GM18499 (cell line): ENCODE data around the gene ADGRL3.

Source experiments
- ATAC-seq: cut with Tn5 transposase; IDR thresholded peaks from one replicate; pipeline ENCODE4 v1.9.1; 2021; ENCODE audit warnings: moderate number of reproducible peaks; ENCODE audit not compliant: insufficient read depth, unreplicated experiment

Gene ADGRL3

DNA sequence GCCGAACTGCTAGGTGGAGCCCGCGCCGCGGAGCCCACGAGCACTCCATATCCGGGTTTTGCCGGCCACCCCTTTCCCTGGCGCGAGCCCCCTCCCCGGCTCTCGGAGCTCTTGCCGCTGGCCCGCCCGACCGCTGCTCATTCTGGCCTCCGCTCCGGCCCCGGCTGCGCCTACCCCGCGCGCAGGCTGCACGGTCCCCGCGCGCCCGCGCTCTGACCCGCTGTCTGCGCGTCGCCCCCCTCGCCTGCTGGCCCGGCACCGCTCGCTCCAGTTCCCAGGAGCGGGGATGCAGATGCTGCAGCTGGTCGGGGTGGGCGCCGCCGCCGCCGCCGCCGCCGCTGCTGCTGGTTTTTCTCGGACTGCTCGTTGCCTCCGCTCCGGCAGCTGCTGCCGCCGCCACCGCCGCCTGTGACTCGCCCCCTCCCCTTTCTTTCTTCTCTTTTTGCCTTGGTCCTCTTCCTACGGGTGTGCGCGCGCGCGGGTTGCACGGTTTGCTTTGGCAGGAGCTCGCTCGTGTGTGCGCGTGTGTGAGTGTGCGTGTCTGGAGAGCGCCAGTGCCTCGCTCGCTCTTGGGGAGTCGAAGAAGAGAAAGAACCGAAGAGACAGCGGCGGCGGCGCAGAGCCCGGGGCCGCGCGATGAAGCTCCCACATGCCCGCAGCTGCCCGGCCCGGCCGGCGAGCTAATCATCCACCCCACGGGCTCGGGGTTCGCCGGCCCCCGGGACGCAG, at the start of gene ADGRL3:
Gene ADGRL3 (plus strand): TSS at position 140 of the 729 bp plus-strand sequence.
- ATAC-seq: no peak

GRCh38 chr4:61152433-61152832, 47.7 kb upstream of the ADGRL3 start:
- ATAC-seq: no peak

GRCh38 chr4:61160478-61160877, 39.6 kb upstream of the ADGRL3 start:
- no peak for ATAC-seq

GRCh38 chr4:61162116-61162515, 38.0 kb upstream of the ADGRL3 start:
- ATAC-seq: no peak

DNA sequence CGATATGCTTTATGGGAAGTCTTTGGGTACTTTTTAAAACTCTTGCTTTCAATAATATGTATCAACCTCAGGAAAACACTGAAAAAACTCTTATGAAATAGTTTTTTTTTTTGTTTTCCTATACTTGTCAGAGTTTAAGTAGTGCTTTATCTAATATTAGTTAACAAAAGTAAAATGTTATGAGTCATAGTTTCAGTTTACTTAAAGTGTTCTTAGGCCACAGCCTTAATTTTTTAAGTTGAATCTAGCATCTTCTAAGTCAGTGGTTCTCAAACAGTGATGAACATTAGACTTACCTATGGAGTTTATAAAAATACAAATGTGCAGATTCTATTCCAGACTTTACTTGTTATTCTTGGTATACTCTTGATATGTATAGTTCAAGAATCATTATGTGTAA, 26.3 kb upstream of the ADGRL3 start:
- ATAC-seq: no peak

DNA sequence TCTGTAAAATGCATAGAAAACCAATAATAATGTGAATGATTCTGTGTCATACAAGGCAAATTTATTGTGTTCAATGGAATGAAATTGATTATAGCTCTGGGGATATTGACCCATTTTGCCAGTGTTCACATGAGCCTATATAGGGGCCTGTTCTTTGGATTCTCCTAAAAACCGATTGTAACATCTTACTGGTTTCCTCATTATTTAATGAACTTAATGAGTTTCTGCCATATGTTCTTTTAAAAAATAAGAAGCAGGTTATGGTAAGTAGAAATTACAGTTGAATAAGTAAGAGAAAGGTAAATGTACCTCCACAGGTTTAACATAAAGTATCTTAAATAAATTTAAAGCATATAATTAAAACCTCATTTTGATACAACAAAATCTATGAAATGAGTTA, 24.6 kb upstream of the ADGRL3 start:
- ATAC-seq: no peak

DNA sequence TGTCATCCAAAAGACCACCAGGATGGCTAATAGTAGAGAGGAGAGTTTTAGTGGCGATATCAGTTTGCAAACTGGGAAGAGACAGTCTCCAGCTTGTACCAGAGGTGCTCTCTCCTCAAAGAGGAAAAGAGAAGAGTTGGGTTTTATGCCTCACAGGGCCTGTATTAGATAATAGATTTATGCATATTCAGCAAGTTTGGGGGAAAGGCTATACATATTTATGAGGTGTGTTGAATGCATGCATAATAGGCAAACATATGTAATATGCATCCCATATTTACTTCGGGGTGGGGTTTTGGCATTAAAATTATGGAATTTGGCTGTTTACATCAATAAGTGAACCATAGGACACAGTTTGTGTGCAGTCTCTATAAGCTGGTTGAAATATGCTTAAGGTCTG, 22.8 kb upstream of the ADGRL3 start:
- ATAC-seq: no peak

- no peak for ATAC-seq
Observed at GRCh38 chr4:61180405-61180804, 19.7 kb upstream of the ADGRL3 start.

- ATAC-seq: no peak
Observed at GRCh38 chr4:61182915-61183314, 17.2 kb upstream of the ADGRL3 start.

DNA sequence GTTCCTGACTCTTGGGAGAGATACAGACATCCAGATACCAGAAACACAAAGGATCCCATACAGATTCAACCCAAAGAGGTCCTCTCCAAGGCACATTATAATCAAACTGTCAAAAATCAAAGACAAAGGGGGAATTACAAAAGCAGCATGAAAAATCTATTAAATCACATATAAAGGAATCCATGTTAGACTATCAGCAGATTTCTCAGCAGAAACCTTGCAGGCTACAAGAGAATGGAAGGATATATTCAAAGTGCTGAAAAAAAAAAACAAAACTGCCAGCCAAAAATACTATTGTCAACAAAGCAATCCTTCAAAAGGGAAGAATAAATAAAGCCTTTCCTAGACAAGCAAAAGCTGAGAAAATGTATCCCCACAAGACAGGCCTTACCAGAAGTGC, 14.8 kb upstream of the ADGRL3 start:
- no peak for ATAC-seq

DNA sequence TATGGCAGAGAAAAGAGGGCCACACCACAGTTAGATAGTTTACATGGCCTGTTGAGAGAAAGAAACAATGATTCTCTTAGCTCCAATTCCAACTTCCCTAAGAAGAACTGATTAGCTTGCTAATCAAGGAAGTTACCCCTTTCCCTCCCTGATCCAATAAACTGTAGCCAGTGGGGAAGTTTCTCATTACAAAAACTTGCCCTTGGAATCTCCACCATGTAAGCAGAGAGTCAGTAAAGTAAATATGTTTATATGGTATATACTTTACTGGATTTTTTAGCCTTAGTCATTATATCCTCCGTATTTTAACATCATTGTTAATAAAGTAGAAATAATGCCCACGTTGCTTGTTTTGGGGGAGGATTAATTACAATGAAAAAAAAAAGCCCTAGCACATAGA, 7.7 kb upstream of the ADGRL3 start:
- no peak for ATAC-seq

- ATAC-seq: no peak
Observed at GRCh38 chr4:61193863-61194262, 6.3 kb upstream of the ADGRL3 start.

DNA sequence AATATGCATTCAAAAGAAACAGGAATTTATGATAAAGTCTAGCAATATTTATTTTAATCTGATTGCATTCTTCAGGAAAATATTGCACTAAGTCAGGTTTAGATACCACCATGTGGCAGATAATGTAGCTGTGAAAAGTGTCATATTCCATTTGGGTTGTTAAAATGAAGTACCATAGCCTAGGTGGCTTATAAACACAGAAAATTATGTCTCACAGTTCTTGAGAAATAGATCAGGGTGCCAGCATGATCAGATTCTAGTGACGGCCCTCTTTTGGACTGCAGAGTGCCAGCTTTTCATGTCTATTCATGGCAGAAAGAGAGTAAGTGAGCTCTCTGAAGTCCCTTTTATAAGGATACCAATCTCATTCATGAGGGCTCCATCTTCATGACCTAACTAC, 5.6 kb upstream of the ADGRL3 start:
- no peak for ATAC-seq

DNA sequence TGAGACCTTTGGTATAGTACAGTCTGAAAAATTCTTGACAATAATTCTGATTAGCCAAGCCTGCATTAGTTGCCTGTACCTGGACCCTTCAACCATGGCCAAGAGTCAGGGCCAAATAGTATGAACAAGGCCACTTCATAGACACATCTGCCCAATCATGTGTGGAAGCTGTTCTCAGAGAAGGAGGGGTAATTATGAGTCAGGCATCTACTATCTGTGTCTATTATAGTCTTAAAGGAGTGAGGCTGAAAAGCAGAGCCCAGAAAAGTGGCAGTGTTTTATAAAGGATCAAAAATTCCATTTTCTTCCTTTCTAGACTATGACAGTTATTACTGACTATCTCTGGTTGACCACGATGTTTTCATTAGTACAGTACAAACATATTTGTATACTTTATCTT, 5.0 kb upstream of the ADGRL3 start:
- ATAC-seq: no peak

DNA sequence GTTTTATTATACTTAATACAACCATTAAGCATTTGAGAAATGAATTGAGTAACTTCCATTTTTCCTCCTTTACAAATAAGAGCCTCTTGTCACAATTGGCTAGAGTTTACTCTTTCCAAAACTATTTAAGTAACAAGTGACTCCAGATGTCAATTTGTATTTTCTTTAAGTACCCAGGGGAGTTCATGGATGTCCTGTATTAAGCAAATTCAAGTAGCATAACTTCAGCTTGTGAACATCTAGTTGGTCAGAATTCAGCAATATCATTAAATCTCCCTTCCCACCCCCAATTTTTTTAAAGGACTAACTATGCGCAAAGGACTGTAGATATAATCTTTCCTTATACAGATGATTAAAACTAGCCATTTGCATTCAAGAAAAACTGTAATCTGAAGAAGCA, 1.4 kb upstream of the ADGRL3 start:
- no peak for ATAC-seq

GRCh38 chr4:61199873-61200186, 296 bp upstream of the ADGRL3 start:
- no peak for ATAC-seq

- ATAC-seq: no peak
Observed at GRCh38 chr4:61200916-61201526, 895 bp downstream of the ADGRL3 start.

GRCh38 chr4:61201561-61201960, 1.4 kb downstream of the ADGRL3 start:
- no peak for ATAC-seq

DNA sequence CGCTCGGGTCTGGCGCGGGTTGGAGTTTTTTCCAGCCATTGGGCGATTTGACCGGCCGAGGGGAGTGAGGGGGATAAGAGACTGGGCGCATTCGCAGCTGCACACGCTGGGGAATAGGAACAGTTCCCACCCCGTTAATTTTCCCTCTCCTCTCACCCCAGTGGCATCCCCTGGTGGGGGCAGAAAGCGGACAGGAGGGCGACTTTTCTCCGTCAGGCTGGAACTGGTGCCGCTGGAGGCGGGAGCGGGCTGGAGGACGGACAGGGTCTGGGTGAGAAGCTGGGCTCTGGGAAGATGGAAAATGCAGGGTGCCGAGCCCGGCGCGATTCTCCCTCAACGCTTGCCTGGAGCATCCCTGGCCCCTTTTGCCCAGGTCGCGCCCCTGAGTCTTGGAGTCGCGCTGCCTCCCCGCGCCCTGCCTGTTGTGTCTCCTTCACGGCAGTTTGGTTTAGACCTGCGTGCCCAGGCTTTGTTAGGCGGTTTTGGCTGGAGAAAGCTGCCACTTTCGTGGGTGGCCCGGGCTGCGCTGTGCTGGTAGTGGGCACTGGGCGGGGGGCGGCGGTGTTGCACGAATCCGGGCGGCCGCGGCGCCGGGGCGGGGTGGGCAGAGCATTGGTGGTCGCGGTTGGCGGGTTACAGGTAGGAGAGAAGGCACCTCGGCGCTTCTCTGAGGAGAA, 2.0 kb downstream of the ADGRL3 start:
- no peak for ATAC-seq

DNA sequence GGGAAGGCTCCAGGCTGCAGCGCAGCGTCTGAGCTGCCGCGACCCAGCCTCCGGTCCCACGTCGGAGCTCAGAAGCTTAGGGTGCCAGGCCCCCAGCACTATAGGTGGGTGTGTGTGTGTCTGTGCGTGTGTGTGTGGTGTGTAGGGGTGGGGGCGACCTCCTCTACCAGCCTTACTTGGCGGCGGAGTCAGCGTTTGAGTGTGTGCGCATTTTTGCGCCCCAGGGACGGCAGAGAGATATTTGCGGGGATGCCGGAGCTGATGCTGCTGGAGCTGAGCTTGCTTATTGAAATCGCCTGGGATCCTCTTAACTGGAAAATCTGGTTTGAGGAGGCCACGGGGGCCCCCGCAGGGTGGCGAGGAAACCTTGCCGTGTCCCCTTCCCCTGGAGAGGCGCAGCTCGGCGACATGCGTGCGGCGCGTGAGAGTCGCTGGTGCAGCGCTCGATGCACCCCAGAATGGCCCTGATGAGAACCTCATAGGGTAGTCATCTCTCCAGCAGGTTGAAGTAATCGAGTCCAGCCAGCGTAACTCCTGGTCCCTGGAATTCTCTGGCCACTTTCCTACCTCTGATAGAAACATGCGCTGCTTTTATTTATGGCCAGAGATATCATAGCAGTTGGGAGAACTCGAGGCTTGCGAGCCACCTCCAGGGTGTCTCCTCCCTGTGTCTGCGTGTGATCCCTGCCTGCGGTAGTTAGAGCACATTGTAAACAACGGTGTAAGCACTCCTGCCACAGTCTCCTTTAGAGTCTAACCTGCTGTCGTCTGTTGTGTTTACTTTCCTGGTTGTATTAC, 2.7 kb downstream of the ADGRL3 start:
- no peak for ATAC-seq

GRCh38 chr4:61203436-61203790, 3.3 kb downstream of the ADGRL3 start:
- ATAC-seq: no peak
